Endothelial cell (in vitro differentiated cells): ENCODE data around the gene ATP5IF1. TPM values are rescaled to one million over a fixed set of nuclear protein-coding genes. Genes with fewer than 3 reads are reported as not detected.

Source experiments
- DNase-seq: peaks from one replicate; pipeline ENCODE4 v3.0.0; 2021; ENCODE audit warnings: low spot score
- H3K27ac Mint-ChIP-seq: one replicate; pipeline ENCODE4 v1.8.0; 2021; ENCODE audit warnings: mixed read lengths, inconsistent platforms; ENCODE audit not compliant: unreplicated experiment
- H3K27me3 Mint-ChIP-seq: one replicate; pipeline ENCODE4 v1.8.0; 2021; ENCODE audit warnings: mild to moderate bottlenecking, moderate library complexity, mixed read lengths, inconsistent platforms; ENCODE audit not compliant: unreplicated experiment
- H3K36me3 Mint-ChIP-seq: one replicate; pipeline ENCODE4 v1.8.0; 2021; ENCODE audit warnings: mild to moderate bottlenecking, low read depth, mixed read lengths, inconsistent platforms; ENCODE audit not compliant: unreplicated experiment
- H3K4me1 Mint-ChIP-seq: one replicate; pipeline ENCODE4 v1.8.0; 2021; ENCODE audit warnings: mild to moderate bottlenecking, mixed read lengths, inconsistent platforms; ENCODE audit not compliant: unreplicated experiment
- H3K4me3 Mint-ChIP-seq: one replicate; pipeline ENCODE4 v1.8.0; 2021; ENCODE audit warnings: mild to moderate bottlenecking, mixed read lengths, inconsistent platforms; ENCODE audit not compliant: unreplicated experiment
- H3K9me3 Mint-ChIP-seq: one replicate; pipeline ENCODE4 v1.8.0; 2021; ENCODE audit warnings: mixed read lengths, inconsistent platforms; ENCODE audit not compliant: unreplicated experiment
- total RNA-seq: library from RNA; stranded (reverse); fragmentation: NEBNext Ultra II Directional; extraction: Animal tissue kit (Norgen Biotek cat#: 25700); gene quantifications from one replicate; pipeline ENCODE4 v1.2.1, GENCODE V29; 2021; ENCODE audit not compliant: unreplicated experiment
- TF ChIP-seq, protein P1 (sequence below): fragments of 200-600 bp; sonication (generic); IDR thresholded peaks from one replicate; pipeline ENCODE4 v1.5.0; 2021; ENCODE audit warnings: antibody characterized with exemption; ENCODE audit not compliant: unreplicated experiment

Gene ATP5IF1
- total RNA-seq, 1 donor from 2014 or later = 120 TPM

DNA sequence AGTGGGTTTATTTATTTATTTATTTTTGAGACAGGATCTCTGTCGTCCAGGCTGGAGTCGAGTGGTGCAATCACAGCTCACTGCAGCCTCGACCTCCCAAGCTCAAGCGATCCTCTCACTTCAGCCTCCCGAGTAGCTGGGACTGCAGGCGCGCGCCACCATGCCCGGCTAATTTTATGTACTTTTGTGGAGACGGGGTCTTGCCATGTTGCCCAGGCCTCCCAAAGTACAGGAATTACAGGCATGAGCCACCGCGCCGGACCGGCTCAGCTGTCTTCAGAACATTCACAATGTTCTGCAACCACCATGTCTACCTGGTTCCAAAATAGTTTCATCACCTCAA, 2.7 kb upstream of the ATP5IF1 start:
- Mint-ChIP-seq H3K36me3 (peaks cover 6% of the 10 kb centered on the region), H3K4me3 (peak overlapping the region; percentile 56), H3K9me3 (no peaks in the 10 kb centered on the region), H3K27ac (no peak overlapping the region), H3K27me3 (no peaks in the 10 kb centered on the region), H3K4me1 (peaks cover 10% of the 10 kb centered on the region)
- TF ChIP-seq, protein P1, sequence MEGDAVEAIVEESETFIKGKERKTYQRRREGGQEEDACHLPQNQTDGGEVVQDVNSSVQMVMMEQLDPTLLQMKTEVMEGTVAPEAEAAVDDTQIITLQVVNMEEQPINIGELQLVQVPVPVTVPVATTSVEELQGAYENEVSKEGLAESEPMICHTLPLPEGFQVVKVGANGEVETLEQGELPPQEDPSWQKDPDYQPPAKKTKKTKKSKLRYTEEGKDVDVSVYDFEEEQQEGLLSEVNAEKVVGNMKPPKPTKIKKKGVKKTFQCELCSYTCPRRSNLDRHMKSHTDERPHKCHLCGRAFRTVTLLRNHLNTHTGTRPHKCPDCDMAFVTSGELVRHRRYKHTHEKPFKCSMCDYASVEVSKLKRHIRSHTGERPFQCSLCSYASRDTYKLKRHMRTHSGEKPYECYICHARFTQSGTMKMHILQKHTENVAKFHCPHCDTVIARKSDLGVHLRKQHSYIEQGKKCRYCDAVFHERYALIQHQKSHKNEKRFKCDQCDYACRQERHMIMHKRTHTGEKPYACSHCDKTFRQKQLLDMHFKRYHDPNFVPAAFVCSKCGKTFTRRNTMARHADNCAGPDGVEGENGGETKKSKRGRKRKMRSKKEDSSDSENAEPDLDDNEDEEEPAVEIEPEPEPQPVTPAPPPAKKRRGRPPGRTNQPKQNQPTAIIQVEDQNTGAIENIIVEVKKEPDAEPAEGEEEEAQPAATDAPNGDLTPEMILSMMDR = no peak
- no peak for DNase-seq

DNA sequence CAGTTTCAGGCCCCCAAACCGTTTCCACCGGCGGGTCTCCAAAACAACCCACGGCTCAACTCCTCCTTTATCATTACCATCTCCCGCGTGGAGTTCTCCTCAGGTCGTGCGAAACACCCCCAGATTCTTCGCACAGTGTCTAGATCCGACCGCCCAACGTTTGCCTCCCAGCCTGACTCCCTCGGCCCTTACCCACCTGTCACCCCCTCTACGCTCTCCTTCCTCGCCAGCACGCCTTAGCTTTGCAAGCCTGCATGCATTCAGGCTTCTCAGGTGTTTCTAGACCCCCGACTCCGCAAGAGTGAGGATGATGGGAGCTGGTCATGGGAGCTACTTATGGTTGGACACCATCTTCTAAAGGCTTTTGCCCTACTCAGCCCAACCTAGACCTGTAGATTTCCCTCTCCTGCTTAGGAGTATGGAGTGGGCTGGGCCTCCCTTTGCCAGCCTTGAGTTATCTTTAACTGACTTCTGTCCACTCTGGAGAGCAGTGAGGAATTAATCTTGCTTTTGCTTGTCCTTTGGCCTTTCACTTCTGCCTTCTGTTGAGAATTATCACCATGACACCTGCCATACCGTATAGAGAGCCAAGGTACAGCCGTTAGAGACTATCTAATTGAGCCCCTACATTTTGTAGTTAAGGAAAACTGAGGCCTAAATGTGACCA, 865 bp downstream of the ATP5IF1 start:
- Mint-ChIP-seq H3K4me3 (no peak overlapping the region), H3K9me3 (no peaks in the 10 kb centered on the region)
- DNase-seq = no peak

DNA sequence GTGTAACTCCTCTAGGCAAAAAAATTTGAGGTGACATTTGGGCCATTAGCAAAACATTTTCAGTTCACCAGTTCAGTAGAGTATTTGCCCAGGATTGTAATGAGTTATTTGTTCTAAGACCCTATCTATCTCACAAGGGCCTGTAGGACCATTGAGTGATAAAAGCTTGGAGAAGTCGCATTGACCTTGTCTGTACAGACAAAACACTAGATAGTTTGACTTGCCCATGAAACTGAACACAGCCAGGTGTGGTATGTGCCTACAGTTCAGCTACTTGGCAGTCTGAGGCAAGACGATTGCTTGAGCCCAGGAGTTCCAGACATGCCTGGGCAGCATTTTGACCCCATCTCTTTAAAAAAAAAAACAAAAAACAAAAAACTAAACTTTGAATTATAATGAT, 3.1 kb downstream of the ATP5IF1 start:
- no peak overlapping the region for H3K4me3 Mint-ChIP-seq
- no peaks in the 10 kb centered on the region for H3K36me3 Mint-ChIP-seq
- H3K4me1 Mint-ChIP-seq = peaks cover 8% of the 10 kb centered on the region
- no peaks in the 10 kb centered on the region for H3K27me3 Mint-ChIP-seq
- no peak overlapping the region for H3K27ac Mint-ChIP-seq
- no peak for DNase-seq
- H3K9me3 Mint-ChIP-seq = no peaks in the 10 kb centered on the region
- TF ChIP-seq, protein P1 = no peak

More for the DNA sequence above, 865 bp downstream of the ATP5IF1 start:
- TF ChIP-seq, protein P1 = no peak
- Mint-ChIP-seq H3K27me3 (no peaks in the 10 kb centered on the region), H3K4me1 (peaks cover 10% of the 10 kb centered on the region), H3K27ac (no peak overlapping the region), H3K36me3 (no peaks in the 10 kb centered on the region)

DNA sequence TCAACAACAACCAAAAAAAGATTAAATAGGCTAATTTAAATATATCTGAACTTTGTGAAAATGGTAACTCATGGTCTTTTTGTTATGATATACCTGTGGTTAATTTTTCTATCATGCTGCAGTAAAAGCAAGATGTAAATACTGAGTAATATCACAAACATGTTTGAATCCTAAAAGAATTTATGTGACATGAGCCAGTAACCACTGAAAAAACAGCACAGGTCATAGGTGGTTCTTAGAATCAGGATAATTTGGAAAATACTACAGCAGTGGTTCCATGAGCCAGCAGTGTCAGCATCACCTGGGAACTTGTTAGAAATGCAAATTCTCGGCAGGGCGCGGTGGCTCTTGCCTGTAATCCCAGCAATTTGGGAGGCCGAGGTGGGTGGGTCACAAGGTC, 4.1 kb downstream of the ATP5IF1 start:
- peaks cover 17% of the 10 kb centered on the region for H3K4me1 Mint-ChIP-seq
- DNase-seq = no peak
- no peaks in the 10 kb centered on the region for H3K27me3 Mint-ChIP-seq
- TF ChIP-seq, protein P1 = no peak
- no peaks in the 10 kb centered on the region for H3K9me3 Mint-ChIP-seq
- H3K27ac Mint-ChIP-seq = no peak overlapping the region
- no peak overlapping the region for H3K4me3 Mint-ChIP-seq
- H3K36me3 Mint-ChIP-seq = no peaks in the 10 kb centered on the region

DNA sequence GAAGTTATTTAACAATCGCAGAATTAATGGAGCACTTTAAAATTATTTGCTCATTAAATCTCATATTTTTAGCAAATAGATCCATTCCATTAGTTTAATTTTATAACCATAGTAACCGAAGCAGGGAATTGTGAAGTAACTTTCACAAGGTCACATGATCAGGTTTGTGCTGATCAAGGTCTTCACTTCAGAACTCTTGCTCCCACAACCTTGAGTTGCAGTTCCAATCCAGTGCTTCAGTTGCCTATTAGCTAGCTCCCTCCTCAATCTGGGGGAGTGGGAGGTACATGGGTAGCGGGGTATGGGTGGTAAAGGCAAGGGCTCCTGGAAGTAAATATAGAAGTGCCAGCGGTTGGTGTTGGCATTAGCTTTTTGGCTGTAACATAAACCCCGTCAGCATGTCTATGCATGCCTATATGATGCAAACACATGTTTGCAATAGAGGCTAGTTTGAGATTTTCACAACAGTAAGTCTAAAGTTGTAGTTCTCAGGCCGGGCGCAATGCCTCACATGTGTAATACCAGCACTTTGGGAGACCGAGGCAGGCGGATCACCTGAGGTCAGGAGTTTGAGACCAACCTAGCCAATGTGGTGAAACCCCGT, 5.8 kb downstream of the ATP5IF1 start:
- Mint-ChIP-seq H3K27me3 (no peaks in the 10 kb centered on the region), H3K27ac (no peak overlapping the region), H3K4me3 (no peak overlapping the region), H3K36me3 (no peaks in the 10 kb centered on the region), H3K4me1 (peaks cover 21% of the 10 kb centered on the region), H3K9me3 (no peaks in the 10 kb centered on the region)
- DNase-seq = no peak
- TF ChIP-seq, protein P1 = no peak
